Measurements from ENCODE around the gene SRGAP3. TPM values are rescaled to one million over a fixed set of nuclear protein-coding genes. Genes with fewer than 3 reads are reported as not detected.

Gene SRGAP3
- polyA plus RNA-seq, 3 donors: 13.3 to 15.8 (median 15.4) TPM

- no peak for DNase-seq (ENCODE audit: low read depth in 3 of 3, low spot score in 2 of 3)
Observed at GRCh38 chr3:8996681-8997121, 252.7 kb downstream of the SRGAP3 start.

DNA sequence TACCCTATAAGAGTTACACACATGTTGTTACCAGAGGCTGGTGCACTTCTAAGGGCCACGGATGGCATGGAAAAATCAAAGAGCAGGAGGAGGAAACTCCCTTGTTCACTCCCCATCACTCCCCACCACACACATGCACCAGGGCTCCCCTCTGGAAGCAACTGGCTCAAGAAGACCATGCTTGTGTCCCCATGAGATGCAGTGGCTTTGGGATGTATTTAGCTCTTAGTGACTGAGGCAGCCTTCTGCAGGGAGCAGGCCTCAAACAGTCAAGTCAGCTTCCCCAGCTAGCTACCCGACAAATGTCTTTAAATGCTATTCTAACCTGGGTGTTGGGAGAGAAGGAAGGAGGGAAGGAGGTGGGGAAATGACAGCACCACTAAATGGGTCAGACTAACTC, 253.2 kb downstream of the SRGAP3 start:
- DNase-seq (ENCODE audit: low read depth in 3 of 3, low spot score in 2 of 3): no peak

DNA sequence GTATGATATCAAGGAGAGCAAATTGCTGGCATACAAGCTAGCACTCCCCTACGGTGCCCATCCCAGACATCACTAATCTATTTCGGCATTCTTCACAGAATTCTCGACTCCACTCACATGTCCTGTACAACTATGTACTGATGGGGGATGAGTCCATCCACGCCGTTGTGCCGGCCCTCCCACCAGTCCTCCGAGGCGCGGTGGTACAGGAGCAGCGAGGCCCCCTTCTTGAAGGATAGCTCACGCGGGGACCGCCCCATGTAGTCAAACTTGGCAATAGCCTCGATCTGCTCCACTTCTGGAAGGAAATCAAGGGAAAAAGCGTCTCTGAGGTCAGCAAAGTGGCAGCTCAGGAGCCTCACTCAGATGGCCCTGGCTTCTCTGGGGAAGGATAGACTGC, 255.2 kb downstream of the SRGAP3 start:
- no peak for DNase-seq (ENCODE audit: low read depth in 3 of 3, low spot score in 2 of 3)

DNA sequence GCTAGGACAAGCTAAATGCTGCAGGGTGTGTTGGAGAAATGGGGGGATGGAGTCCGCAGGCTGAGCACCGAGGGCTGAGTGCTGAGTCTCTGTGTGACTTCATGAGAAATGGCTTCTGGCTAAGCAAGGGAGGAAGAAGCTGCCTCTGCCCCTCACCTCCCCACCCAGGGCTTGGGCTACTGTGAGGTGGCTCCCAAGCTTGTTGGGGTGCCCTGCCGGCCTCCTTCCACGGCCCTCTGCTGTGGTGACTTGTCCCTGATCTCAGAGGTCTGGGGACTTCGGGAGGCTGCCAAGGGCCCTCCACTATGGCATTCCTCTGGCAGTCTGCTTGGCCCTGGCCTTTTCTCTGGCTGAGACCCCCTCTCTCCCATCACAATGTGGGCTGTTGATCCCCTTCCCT, 256.1 kb downstream of the SRGAP3 start:
- DNase-seq (ENCODE audit: low read depth in 3 of 3, low spot score in 2 of 3): no peak

- no peak for DNase-seq (ENCODE audit: low read depth in 3 of 3, low spot score in 2 of 3)
Observed at GRCh38 chr3:8992854-8993253, 256.6 kb downstream of the SRGAP3 start.

DNA sequence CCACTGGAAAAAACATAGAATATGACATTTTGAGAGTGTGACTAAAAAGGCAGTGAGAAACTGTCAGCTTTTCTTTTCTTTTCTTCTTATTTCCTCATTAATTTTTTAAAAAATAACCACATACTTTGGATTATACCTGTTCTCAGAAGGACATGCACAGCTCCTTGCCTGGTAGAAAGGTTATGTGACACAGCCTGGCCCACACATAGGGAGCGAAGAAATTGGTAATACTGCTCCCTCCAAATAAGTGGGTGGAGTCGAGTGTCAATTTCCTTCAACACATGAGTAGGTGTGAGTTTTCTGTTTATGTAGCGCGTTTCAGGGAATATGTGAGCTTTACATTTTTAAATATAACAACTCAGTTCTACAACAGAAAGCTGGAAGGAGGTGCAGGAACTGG, 257.2 kb downstream of the SRGAP3 start:
- no peak for DNase-seq (ENCODE audit: low read depth in 3 of 3, low spot score in 2 of 3)

GRCh38 chr3:8990266-8991215, 258.9 kb downstream of the SRGAP3 start:
- DNase-seq (ENCODE audit: low read depth in 3 of 3, low spot score in 2 of 3): no peak

- DNase-seq (ENCODE audit: low read depth in 3 of 3, low spot score in 2 of 3): no peak
Observed at GRCh38 chr3:8988791-8989558, 260.5 kb downstream of the SRGAP3 start.

DNA sequence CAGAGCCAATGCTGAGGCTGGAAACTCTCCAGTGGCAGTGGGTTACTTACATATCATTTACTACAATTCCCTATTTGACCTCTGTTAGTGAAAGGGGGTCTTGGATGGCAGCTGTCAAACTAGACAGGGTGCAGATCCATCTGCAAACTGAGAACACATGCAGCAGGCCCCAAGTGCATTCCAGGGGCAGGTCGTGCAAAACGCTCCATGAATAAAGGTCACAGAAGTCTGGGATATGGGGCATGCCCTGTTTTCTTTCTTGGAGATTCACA, 261.1 kb downstream of the SRGAP3 start:
- DNase-seq (ENCODE audit: low read depth in 3 of 3, low spot score in 2 of 3): no peak

GRCh38 chr3:8987645-8988383, 261.6 kb downstream of the SRGAP3 start:
- peak; percentile 29 to 61 (median 36) for DNase-seq (ENCODE audit: low read depth in 3 of 3, low spot score in 2 of 3)

GRCh38 chr3:8987226-8987625, 262.2 kb downstream of the SRGAP3 start:
- DNase-seq (ENCODE audit: low read depth in 3 of 3, low spot score in 2 of 3): no peak

GRCh38 chr3:8986741-8987140, 262.7 kb downstream of the SRGAP3 start:
- DNase-seq (ENCODE audit: low read depth in 3 of 3, low spot score in 2 of 3): no peak

GRCh38 chr3:8985876-8986275, 263.6 kb downstream of the SRGAP3 start:
- no peak for DNase-seq (ENCODE audit: low read depth in 3 of 3, low spot score in 2 of 3)

GRCh38 chr3:8985411-8985831, 264.0 kb downstream of the SRGAP3 start:
- no peak for DNase-seq (ENCODE audit: low read depth in 3 of 3, low spot score in 2 of 3)

DNA sequence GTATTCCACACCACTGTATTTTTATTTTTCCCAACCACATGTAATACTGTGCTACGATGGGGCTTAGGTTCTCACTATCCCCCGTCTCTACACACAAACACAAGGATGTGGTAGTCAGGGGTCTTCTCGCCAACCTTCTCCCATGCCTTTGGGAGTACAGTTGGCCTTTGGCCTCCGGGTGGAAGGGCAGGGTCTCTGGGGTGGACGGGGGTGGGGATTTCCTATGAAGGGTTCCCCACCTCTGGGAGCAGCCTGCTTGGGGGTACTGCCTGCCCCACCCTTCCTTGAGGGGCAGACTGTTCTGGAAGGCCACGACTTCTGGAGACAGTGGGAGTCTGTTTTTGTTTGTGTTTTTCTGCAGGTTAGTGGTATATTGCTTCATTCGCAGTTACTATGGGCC, 264.9 kb downstream of the SRGAP3 start:
- DNase-seq (ENCODE audit: low read depth in 3 of 3, low spot score in 2 of 3): no peak

DNA sequence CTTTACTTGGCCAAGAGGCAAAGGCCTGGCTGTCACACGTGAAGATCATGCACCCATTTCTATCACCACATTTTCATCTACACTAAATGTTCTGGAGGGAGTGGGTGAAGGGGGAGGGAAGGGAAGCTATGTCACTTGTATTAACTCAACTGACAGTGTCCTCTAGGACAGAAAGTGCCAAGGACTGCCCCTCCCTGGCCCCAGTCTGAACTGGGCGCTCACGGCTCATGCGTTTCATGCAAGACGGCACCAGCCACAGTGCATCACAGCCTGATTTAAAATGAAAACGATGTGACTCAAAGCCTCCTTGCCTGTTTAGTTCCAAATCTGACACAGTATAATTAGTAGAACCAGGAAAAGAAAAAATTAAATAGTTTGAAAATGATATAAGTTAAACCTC, 265.4 kb downstream of the SRGAP3 start:
- no peak for DNase-seq (ENCODE audit: low read depth in 3 of 3, low spot score in 2 of 3)

DNA sequence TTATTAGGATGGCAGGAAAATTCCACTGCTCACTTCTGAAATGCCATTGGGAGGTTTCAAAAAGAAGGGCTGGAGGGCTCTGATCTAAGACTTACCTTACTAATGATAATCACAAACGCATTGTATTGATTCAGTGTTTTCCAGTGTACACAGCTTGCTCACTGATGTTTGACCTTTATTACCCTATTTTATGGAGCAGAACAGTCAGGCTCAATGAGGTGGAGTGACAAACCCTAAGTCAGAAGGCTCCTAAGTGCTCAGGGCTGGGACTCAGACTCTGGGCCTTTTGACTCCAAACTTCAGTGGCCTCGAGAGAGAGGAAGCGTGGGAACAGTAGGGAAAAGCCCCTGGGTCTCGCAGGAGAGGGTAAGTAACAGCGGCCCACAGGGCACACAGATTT, 265.9 kb downstream of the SRGAP3 start:
- no peak for DNase-seq (ENCODE audit: low read depth in 3 of 3, low spot score in 2 of 3)

GRCh38 chr3:8983026-8983425, 266.4 kb downstream of the SRGAP3 start:
- no peak for DNase-seq (ENCODE audit: low read depth in 3 of 3, low spot score in 2 of 3)

- no peak for DNase-seq (ENCODE audit: low read depth in 3 of 3, low spot score in 2 of 3)
Observed at GRCh38 chr3:8982509-8982908, 266.9 kb downstream of the SRGAP3 start.

- DNase-seq (ENCODE audit: low read depth in 3 of 3, low spot score in 2 of 3): no peak
Observed at GRCh38 chr3:8981700-8982099, 267.7 kb downstream of the SRGAP3 start.

- no peak for DNase-seq (ENCODE audit: low read depth in 3 of 3, low spot score in 2 of 3)
Observed at GRCh38 chr3:8981296-8981695, 268.1 kb downstream of the SRGAP3 start.

Data from right renal cortex interstitium (tissue), 3 donors.